Measurements from ENCODE around the gene PDE4DIP.
"Not testable (repeated sequence)": the region's sequence is repeated elsewhere in the genome, so short reads cannot be mapped to it uniquely, and the experiment has no call there.

PDE4DIP gene

DNA sequence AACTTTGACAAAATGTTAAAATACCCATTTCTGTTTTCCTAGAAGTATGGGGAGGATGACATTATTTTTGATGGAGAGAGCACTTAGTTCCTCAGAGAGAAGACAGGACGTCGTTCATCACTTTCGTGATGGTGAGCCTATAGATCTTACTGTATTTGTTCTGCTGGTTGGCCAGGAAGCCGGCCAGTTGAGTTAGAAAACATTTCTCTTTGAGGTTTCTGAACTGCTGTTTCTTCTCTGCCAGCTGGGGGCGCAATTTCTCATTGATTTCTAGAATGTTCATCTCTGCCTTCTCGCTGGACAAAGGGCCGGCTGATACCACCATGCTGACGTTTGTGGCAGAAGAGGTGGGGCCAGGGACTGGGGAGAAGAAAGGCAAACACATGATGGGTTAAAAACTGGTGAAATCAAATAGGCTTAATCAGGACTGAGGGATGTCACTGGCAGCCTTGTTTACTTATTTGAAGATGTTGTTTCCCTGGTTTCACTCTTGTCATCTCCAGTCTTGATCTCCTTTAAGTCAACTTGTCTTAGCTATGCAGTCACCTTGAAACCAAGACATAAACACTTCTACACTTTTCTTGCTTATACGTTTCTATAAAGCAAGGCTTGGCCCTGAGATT, 231.4 kb downstream of the PDE4DIP start:
- DNase-seq (ENCODE audit: low read depth in 2 of 2) = not testable (repeated sequence)
